GM12878 (cell line): Measurements from ENCODE around the gene NT5DC4. TPM values are rescaled to one million over a fixed set of nuclear protein-coding genes. Genes with fewer than 3 reads are reported as not detected.
A peak's percentile ranks its signal among the peaks of the same experiment; 100 is the strongest.

ENCODE experiments used
- ATF7 ChIP-seq: fragments of 450-650 bp; IDR thresholded peaks from 2 replicates; pipeline ENCODE4 v1.6.1; 2016; ENCODE audit warnings: low read depth, mild to moderate bottlenecking
- BHLHE40 ChIP-seq, 2 experiments: fragments of 450-650 bp in 1 of 2; IDR thresholded peaks; 2 replicates each; pipeline ENCODE4 v1.6.1; 2011 to 2017; ENCODE audit warnings: low read depth in 2 of 2, borderline replicate concordance in 1 of 2, improper control_type of control experiment in 1 of 2, low read length in 1 of 2, mild to moderate bottlenecking in 1 of 2
- CREM ChIP-seq: IDR thresholded peaks from 2 replicates; pipeline ENCODE4 v1.6.1; 2014; ENCODE audit warnings: antibody characterized with exemption, low read depth
- EED ChIP-seq: sonication (generic); IDR thresholded peaks from 2 replicates; pipeline ENCODE4 v1.6.1; 2016; ENCODE audit warnings: antibody characterized with exemption, low read depth
- EGR1 ChIP-seq, 2 experiments: IDR thresholded peaks; 1 replicate in 1 of 2; 2 replicates in 1 of 2; pipeline ENCODE4 v1.6.1; 2011 to 2012; ENCODE audit warnings: low read depth in 2 of 2, low read length in 2 of 2, borderline replicate concordance in 1 of 2, mild to moderate bottlenecking in 1 of 2, moderate library complexity in 1 of 2
- FOXM1 ChIP-seq: IDR thresholded peaks from 2 replicates; pipeline ENCODE4 v1.6.1; 2012; ENCODE audit warnings: low read depth, mild to moderate bottlenecking, inconsistent platforms, low read length, moderate library complexity
- HDGF ChIP-seq: fragments of 450-650 bp; IDR thresholded peaks from 2 replicates; pipeline ENCODE4 v1.6.1; 2016; ENCODE audit warnings: antibody characterized with exemption
- PKNOX1 ChIP-seq: fragments of 450-650 bp; IDR thresholded peaks from 2 replicates; pipeline ENCODE4 v1.6.1; 2016; ENCODE audit warnings: mild to moderate bottlenecking
- POLR2A ChIP-seq: IDR thresholded peaks from 2 replicates; pipeline ENCODE4 v1.6.1; 2011; ENCODE audit warnings: low read depth, mild to moderate bottlenecking, low read length
- RUNX3 ChIP-seq: IDR thresholded peaks from 2 replicates; pipeline ENCODE4 v1.6.1; 2012; ENCODE audit warnings: low read length, inconsistent platforms
- SMC3 ChIP-seq: IDR thresholded peaks from 2 replicates; pipeline ENCODE4 v1.6.1; 2011; ENCODE audit warnings: low read length, improper control_type of control experiment, borderline replicate concordance
- SP1 ChIP-seq: IDR thresholded peaks from one replicate; pipeline ENCODE4 v1.6.1; 2011; ENCODE audit warnings: low read depth, low read length
- YY1 ChIP-seq: IDR thresholded peaks from 2 replicates; pipeline ENCODE4 v1.6.1; 2011; ENCODE audit warnings: low read depth, mild to moderate bottlenecking, low read length
- ZBTB4 ChIP-seq: fragments of 450-650 bp; formaldehyde crosslinking; IDR thresholded peaks from 2 replicates; pipeline ENCODE4 v1.4.0; 2022; ENCODE audit warnings: mild to moderate bottlenecking, moderate library complexity
- ZNF207 ChIP-seq: fragments of 450-650 bp; IDR thresholded peaks from 2 replicates; pipeline ENCODE4 v1.6.1; 2014; ENCODE audit warnings: antibody characterized with exemption, mild to moderate bottlenecking, borderline replicate concordance
- ZNF622 ChIP-seq: fragments of 450-650 bp; IDR thresholded peaks from 2 replicates; pipeline ENCODE4 v1.6.1; 2017; ENCODE audit warnings: mild to moderate bottlenecking, inconsistent platforms
- polyA plus RNA-seq, 11 experiments: library from polyadenylated mRNA; depleted of rRNA in 4 of 11; unstranded in 6 of 11; stranded (reverse) in 5 of 11; fragments of >200 nt; fragmentation: Nextera tagmentation in 4 of 11; fragmentation: Illumina TruSeq in 1 of 11; extraction: Ambion mirVana in 4 of 11; extraction: Trizol in 1 of 11; gene quantifications; 1 replicate in 1 of 11; 2 replicates in 10 of 11; pipeline versions ENCODE4 v1.2.1 to v1.2.3, GENCODE V29; 2011 to 2016; ENCODE audit warnings: inconsistent platforms in 2 of 11, missing spikeins in 2 of 11, low read depth in 1 of 11
- total RNA-seq, 4 experiments: library from RNA; depleted of rRNA in 3 of 4; stranded (reverse); fragments of >200 nt in 3 of 4; fragmentation: Illumina TruSeq in 1 of 4; extraction: Trizol in 1 of 4; gene quantifications; 2 replicates each; pipeline versions ENCODE4 v1.2.1 to v1.2.3, GENCODE V29; 2013 to 2021
- TF ChIP-seq, protein P1 (sequence below): fragments of 150-350 bp; IDR thresholded peaks from 2 replicates; pipeline ENCODE4 v1.6.1; 2016; ENCODE audit warnings: low read depth, low read length
- TF ChIP-seq, protein P2 (sequence below): IDR thresholded peaks from 2 replicates; pipeline ENCODE4 v1.6.1; 2011; ENCODE audit warnings: low read depth, mild to moderate bottlenecking, low read length, moderate library complexity, borderline replicate concordance; ENCODE audit errors: extremely low read depth

Gene NT5DC4
- total and polyA plus RNA-seq, 10 of the 15 experiments (the other 5 are each of a cell fraction or from before 2014, with no cell fraction given) = 0.04 to 2.6 (median 0.32) TPM; not detected in 2

DNA sequence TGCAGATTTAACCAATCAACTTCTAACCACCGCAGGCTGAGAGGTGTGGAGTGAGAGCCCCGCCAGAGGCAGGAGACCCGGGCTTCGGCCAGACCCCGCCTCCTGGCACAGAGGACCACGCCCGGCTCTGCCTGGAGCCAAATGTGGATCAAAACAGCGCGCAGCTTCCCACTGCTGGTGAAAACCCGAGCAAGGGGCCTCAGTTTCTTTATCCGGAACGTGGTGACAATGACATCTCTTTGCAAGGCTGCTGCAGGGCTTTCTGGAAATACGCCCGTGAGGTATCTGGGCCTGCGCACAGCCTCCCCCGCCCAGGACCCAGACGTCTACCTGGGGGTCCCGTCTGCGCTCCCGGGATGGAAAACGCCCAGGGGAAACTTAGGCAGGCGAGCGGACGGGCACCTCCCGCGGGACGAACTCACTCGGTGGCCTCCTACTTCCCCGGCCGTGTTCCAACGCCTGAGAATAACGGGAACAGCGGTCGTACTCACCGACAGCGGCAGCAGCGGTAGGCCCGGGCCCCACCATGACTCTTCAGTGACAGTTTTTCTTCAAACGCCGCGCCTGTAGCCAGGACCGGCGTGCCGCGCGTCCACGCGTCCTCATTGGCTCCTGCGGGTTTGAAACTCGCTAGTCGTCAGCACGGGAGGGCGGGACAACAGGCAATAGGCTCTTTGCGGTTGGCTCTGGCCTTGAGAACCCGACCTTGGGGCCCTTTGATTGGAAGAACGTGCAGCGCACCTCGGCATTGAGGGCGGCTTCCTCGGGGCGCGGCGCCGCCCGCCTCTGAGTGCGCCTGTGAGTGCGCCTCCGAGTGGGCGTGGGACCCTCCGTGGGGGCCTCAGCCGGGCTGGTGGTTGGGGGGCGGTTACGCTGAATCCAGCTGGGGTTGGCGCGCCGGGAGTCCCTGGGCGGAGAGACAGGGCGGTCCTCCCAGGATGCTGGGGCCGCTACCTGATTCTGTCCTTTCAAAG lies 43.5 kb downstream of the NT5DC4 start, which contains the start of gene CKAP2L (continued):
- TF ChIP-seq EED (no peak; the same call in 1 of the 2 replicates), EGR1 (IDR thresholded peaks at IDR 0.05; ENCODE audit: borderline replicate concordance in 1 of 2, low read depth in 2 of 2, low read length in 2 of 2) (peak in 1 of 2 experiments; percentile 89; a peak in 2 of 3 replicates), ZBTB4 (no peak), POLR2A (peak; percentile 79), ZNF207 (0 out of 2 replicates have a peak, but pooled peaks have one; percentile 38), ATF7 (no peak), ZNF622 (no peak), HDGF (peak; percentile 64; the same call in 1 of the 2 replicates), CREM (peak; percentile 92), FOXM1 (peak; percentile 96), BHLHE40 (IDR thresholded peaks at IDR 0.05; ENCODE audit: borderline replicate concordance in 1 of 2, low read depth in 2 of 2, low read length in 1 of 2) (peak; percentile 53 to 83; a peak in 3 of 4 replicates), SMC3 (no peak), PKNOX1 (peak; percentile 47; the same call in 1 of the 2 replicates), RUNX3 (peak; percentile 80), SP1 (peak; percentile 95), YY1 (peak; percentile 51; the same call in 1 of the 2 replicates)
- TF ChIP-seq, protein P1, sequence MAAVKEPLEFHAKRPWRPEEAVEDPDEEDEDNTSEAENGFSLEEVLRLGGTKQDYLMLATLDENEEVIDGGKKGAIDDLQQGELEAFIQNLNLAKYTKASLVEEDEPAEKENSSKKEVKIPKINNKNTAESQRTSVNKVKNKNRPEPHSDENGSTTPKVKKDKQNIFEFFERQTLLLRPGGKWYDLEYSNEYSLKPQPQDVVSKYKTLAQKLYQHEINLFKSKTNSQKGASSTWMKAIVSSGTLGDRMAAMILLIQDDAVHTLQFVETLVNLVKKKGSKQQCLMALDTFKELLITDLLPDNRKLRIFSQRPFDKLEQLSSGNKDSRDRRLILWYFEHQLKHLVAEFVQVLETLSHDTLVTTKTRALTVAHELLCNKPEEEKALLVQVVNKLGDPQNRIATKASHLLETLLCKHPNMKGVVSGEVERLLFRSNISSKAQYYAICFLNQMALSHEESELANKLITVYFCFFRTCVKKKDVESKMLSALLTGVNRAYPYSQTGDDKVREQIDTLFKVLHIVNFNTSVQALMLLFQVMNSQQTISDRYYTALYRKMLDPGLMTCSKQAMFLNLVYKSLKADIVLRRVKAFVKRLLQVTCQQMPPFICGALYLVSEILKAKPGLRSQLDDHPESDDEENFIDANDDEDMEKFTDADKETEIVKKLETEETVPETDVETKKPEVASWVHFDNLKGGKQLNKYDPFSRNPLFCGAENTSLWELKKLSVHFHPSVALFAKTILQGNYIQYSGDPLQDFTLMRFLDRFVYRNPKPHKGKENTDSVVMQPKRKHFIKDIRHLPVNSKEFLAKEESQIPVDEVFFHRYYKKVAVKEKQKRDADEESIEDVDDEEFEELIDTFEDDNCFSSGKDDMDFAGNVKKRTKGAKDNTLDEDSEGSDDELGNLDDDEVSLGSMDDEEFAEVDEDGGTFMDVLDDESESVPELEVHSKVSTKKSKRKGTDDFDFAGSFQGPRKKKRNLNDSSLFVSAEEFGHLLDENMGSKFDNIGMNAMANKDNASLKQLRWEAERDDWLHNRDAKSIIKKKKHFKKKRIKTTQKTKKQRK = peak; percentile 61; the same call in 1 of the 2 replicates
- TF ChIP-seq, protein P2, sequence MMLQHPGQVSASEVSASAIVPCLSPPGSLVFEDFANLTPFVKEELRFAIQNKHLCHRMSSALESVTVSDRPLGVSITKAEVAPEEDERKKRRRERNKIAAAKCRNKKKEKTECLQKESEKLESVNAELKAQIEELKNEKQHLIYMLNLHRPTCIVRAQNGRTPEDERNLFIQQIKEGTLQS = no peak
